ENCODE measurements around the gene NCAPH2. TPM values are rescaled to one million over a fixed set of nuclear protein-coding genes. Genes with fewer than 3 reads are reported as not detected.

NCAPH2 gene
- total and polyA plus RNA-seq, 2 of the 8 experiments (the other 6 are each of a cell fraction or from before 2014, with no cell fraction given): 62.2 to 81.6 TPM

DNA sequence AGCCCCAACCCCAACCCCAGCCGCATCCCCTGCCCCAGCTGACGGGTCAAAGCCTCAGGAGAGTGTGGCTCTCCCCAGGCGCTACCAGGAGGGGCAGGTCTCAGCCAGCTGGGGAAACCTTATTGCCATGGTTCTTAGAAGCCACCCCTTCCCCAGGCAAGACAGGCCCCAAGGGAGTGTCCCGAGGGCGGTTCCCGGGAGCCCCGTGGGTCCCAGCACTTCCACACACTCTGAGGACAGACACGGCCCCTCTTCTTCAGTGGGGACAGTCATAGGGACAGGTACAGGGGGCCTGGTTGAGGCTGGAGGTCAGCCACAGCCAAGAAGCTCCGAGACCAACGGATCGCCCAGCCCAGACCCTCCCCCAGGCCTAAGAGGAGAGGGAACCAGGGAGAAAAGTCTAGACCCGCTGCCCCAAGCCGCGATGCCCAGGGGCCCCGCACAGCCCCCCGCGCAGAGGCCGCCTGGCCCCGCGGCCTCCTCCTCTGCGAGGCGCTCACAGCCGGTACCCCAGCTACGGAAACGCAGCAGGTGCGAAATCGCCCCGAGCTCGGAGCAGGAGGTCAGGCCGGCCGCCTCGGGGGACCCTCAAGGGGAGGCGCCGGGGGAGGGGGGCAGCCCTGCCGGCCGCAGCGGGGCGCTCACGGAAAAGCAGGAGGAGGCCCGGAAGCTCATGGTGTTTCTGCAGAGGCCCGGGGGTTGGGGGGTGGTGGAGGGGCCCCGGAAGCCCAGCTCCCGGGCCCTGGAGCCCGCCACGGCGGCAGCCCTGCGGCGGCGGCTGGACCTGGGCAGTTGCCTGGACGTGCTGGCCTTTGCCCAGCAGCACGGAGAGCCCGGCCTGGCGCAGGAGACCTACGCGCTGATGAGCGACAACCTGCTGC is 40.3 kb downstream of the NCAPH2 start (continued):
- no peak for TF ChIP-seq KDM4A (IDR thresholded peaks at IDR 0.05; ENCODE audit: low read depth, low read length, severe bottlenecking)

Data from H1 (cell line).